Measurements from ENCODE around the gene EEIG1. TPM values are rescaled to one million over a fixed set of nuclear protein-coding genes. Genes with fewer than 3 reads are reported as not detected.

The EEIG1 gene
- total RNA-seq, 1 donor from 2014 or later: 41.4 TPM

- Mint-ChIP-seq H3K27ac (ENCODE audit: unreplicated experiment) (no peak overlapping the region), H3K27me3 (ENCODE audit: unreplicated experiment) (no peaks in the 10 kb centered on the region), H3K36me3 (ENCODE audit: unreplicated experiment) (peaks cover 21% of the 10 kb centered on the region), H3K9me3 (ENCODE audit: unreplicated experiment) (no peaks in the 10 kb centered on the region), H3K4me1 (ENCODE audit: unreplicated experiment) (peaks cover 21% of the 10 kb centered on the region), H3K4me3 (ENCODE audit: unreplicated experiment) (no peak overlapping the region)
- DNase-seq (ENCODE audit: extremely low spot score, unreplicated experiment): no peak
- TF ChIP-seq CTCF (IDR thresholded peaks at IDR 0.05): peak; percentile 3
Observed at GRCh38 chr9:127943011-127943662, 37.7 kb downstream of the EEIG1 start.

GRCh38 chr9:127942216-127943010, 38.4 kb downstream of the EEIG1 start:
- TF ChIP-seq CTCF (IDR thresholded peaks at IDR 0.05): peak; percentile 86
- peaks cover 26% of the 10 kb centered on the region for H3K4me1 Mint-ChIP-seq (ENCODE audit: unreplicated experiment)
- no peak overlapping the region for H3K4me3 Mint-ChIP-seq (ENCODE audit: unreplicated experiment)
- DNase-seq (ENCODE audit: extremely low spot score, unreplicated experiment): no peak
- peaks cover 20% of the 10 kb centered on the region for H3K36me3 Mint-ChIP-seq (ENCODE audit: unreplicated experiment)
- no peaks in the 10 kb centered on the region for H3K27me3 Mint-ChIP-seq (ENCODE audit: unreplicated experiment)
- no peaks in the 10 kb centered on the region for H3K9me3 Mint-ChIP-seq (ENCODE audit: unreplicated experiment)
- H3K27ac Mint-ChIP-seq (ENCODE audit: unreplicated experiment): peak overlapping the region; percentile 27

- Mint-ChIP-seq H3K36me3 (ENCODE audit: unreplicated experiment) (peaks cover 19% of the 10 kb centered on the region), H3K9me3 (ENCODE audit: unreplicated experiment) (no peaks in the 10 kb centered on the region), H3K27me3 (ENCODE audit: unreplicated experiment) (no peaks in the 10 kb centered on the region)
Observed at GRCh38 chr9:127941961-127942215, 38.9 kb downstream of the EEIG1 start.

GRCh38 chr9:127941062-127941960, 39.5 kb downstream of the EEIG1 start:
- Mint-ChIP-seq H3K27me3 (ENCODE audit: unreplicated experiment) (no peaks in the 10 kb centered on the region), H3K27ac (ENCODE audit: unreplicated experiment) (no peak overlapping the region), H3K36me3 (ENCODE audit: unreplicated experiment) (peaks cover 19% of the 10 kb centered on the region), H3K4me1 (ENCODE audit: unreplicated experiment) (peaks cover 34% of the 10 kb centered on the region), H3K4me3 (ENCODE audit: unreplicated experiment) (no peak overlapping the region), H3K9me3 (ENCODE audit: unreplicated experiment) (no peaks in the 10 kb centered on the region)
- no peak for TF ChIP-seq CTCF (IDR thresholded peaks at IDR 0.05)
- no peak for DNase-seq (ENCODE audit: extremely low spot score, unreplicated experiment)

More at GRCh38 chr9:127941961-127942215, 38.9 kb downstream of the EEIG1 start:
- no peak overlapping the region for H3K27ac Mint-ChIP-seq (ENCODE audit: unreplicated experiment)
- DNase-seq (ENCODE audit: extremely low spot score, unreplicated experiment): no peak
- peaks cover 29% of the 10 kb centered on the region for H3K4me1 Mint-ChIP-seq (ENCODE audit: unreplicated experiment)
- no peak for TF ChIP-seq CTCF (IDR thresholded peaks at IDR 0.05)
- no peak overlapping the region for H3K4me3 Mint-ChIP-seq (ENCODE audit: unreplicated experiment)
